Urinary bladder (tissue), 4 donors: ENCODE measurements around the gene ARHGEF3. TPM values are rescaled to one million over a fixed set of nuclear protein-coding genes. Genes with fewer than 3 reads are reported as not detected.
"Not testable (repeated sequence)": the region's sequence is repeated elsewhere in the genome, so short reads cannot be mapped to it uniquely, and the experiment has no call there.

Experiments
- DNase-seq: peaks from one replicate; pipeline ENCODE4 v3.0.0-alpha.2; 2015; ENCODE audit errors: extremely low spot score
- H3K27ac ChIP-seq: one replicate; pipeline ENCODE4 v1.5.1; 2013; ENCODE audit warnings: low read depth, mild to moderate bottlenecking, moderate library complexity
- H3K36me3 ChIP-seq: one replicate; pipeline ENCODE4 v1.6.1; 2013; ENCODE audit warnings: mild to moderate bottlenecking, moderate library complexity; ENCODE audit not compliant: insufficient read depth
- H3K4me1 ChIP-seq: one replicate; pipeline ENCODE4 v1.6.1; 2013; ENCODE audit warnings: mild to moderate bottlenecking, moderate library complexity; ENCODE audit not compliant: insufficient read depth
- H3K4me3 ChIP-seq: one replicate; pipeline ENCODE4 v1.5.1; 2013; ENCODE audit warnings: low read depth, low read length
- WGBS: extraction: QIAGEN DNeasy Blood & Tissue Kit; methylation state at CpG from one replicate; pipeline ENCODE4 v1.1.7; 2013; 5-methylcytosine and 5-hydroxymethylcytosine counted together
- polyA plus RNA-seq: library from polyadenylated mRNA; stranded (reverse); fragments of 200-250 nt; gene quantifications from one replicate; pipeline ENCODE4 v1.2.3, GENCODE V29; 2013
- total RNA-seq: library from RNA; depleted of rRNA; stranded (reverse); fragments of >200 nt; gene quantifications from one replicate; pipeline ENCODE4 v1.2.3, GENCODE V29; 2014
- donor health status: healthy with polysubstance abuse.
- donor health status: healthy.

The ARHGEF3 gene
- total and polyA plus RNA-seq, 2 donors: 22.4 to 30.1 TPM

DNA sequence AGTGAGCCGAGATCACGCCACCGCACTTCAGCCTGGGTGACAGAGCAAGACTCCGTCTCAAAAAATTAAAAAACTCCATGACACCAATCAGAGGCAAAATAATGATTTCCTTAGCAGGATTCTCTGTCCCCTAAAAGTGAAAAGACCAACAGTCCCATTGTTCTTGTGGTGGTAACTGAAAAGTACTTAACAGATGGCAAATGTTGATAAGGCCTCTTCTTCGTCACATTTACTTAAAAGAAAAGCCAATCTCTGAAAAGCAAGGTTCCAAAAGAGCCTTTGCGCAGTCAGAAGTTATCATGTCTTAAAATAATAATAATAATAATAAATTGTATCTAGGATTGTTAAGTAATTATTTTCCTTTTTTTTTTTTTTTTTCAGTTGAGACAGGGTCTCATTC, 62.7 kb downstream of the ARHGEF3 start:
- Histone ChIP-seq H3K4me3 (no peak overlapping the region), H3K27ac (no peak overlapping the region), H3K36me3 (peaks cover 8% of the 10 kb centered on the region), H3K4me1 (no peaks in the 10 kb centered on the region)
- DNase-seq: no peak
- WGBS: 96% methylated on average over 6 of the region's 6 CpGs

DNA sequence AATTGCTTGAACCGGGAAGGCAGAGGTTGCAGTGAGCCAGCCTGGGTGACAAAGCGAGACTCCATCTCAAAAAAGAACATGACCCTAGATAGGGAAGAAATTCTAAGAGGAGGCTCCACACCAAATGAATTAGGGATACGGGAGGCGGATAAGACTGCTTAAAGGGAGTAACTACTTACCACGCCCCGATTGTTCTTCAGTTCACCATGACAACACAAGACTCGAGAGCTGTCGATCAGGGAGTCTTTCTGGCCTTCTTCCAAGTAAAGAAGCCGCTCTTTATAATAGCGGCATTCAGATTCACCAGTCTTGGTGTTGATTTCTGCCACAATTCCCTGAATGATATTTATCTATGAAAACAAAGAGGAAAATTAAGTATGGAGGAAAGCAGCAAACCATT, 64.7 kb downstream of the ARHGEF3 start:
- Histone ChIP-seq H3K4me1 (no peaks in the 10 kb centered on the region), H3K27ac (no peak overlapping the region), H3K36me3 (peaks cover 4% of the 10 kb centered on the region), H3K4me3 (no peak overlapping the region)
- DNase-seq: no peak
- WGBS: 94% methylated on average over 10 of the region's 10 CpGs

GRCh38 chr3:56732109-56732508, 69.6 kb downstream of the ARHGEF3 start:
- H3K36me3 ChIP-seq: peaks cover 4% of the 10 kb centered on the region
- H3K4me1 ChIP-seq: no peaks in the 10 kb centered on the region
- H3K27ac ChIP-seq: no peak overlapping the region
- no peak for DNase-seq
- WGBS: 95% methylated on average over 8 of the region's 8 CpGs
- no peak overlapping the region for H3K4me3 ChIP-seq

DNA sequence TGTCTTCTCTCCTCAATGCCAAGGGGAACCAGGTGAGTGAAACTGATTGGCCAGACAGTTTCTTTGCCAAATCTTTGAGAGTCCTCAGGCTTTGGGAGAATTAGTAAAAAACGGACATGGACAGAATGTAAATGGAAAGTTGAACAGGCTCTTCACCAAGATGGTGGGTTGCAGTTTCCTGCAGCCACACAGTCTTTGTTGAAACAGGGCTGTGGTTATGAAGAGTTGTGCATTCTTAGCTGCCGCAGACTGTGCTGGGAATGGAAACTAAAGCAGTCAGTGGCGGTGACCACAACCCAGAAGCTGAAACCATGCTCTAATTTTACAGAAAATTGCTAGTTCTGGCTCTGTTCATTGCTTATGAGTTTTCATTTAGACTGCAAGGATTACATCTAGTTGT, 76.6 kb downstream of the ARHGEF3 start:
- Histone ChIP-seq H3K4me3 (no peak overlapping the region), H3K27ac (no peak overlapping the region), H3K36me3 (no peaks in the 10 kb centered on the region), H3K4me1 (no peaks in the 10 kb centered on the region)
- WGBS: 86% methylated on average over 3 of the region's 3 CpGs
- DNase-seq: no peak

GRCh38 chr3:56724676-56725075, 77.1 kb downstream of the ARHGEF3 start:
- no peak for DNase-seq
- no peaks in the 10 kb centered on the region for H3K4me1 ChIP-seq
- no peak overlapping the region for H3K4me3 ChIP-seq
- no peaks in the 10 kb centered on the region for H3K36me3 ChIP-seq
- H3K27ac ChIP-seq: no peak overlapping the region
- WGBS: 94% methylated on average over 3 of the region's 3 CpGs

GRCh38 chr3:56720849-56721248, 80.9 kb downstream of the ARHGEF3 start:
- DNase-seq: no peak
- Histone ChIP-seq H3K4me3 (no peak overlapping the region), H3K27ac (no peak overlapping the region), H3K36me3 (no peaks in the 10 kb centered on the region), H3K4me1 (no peaks in the 10 kb centered on the region)

GRCh38 chr3:56718809-56719208, 82.9 kb downstream of the ARHGEF3 start:
- DNase-seq, H3K27ac ChIP-seq, H3K4me3 ChIP-seq, H3K36me3 ChIP-seq, H3K4me1 ChIP-seq: not testable (repeated sequence)
- WGBS: 99% methylated on average over 21 of the region's 21 CpGs

DNA sequence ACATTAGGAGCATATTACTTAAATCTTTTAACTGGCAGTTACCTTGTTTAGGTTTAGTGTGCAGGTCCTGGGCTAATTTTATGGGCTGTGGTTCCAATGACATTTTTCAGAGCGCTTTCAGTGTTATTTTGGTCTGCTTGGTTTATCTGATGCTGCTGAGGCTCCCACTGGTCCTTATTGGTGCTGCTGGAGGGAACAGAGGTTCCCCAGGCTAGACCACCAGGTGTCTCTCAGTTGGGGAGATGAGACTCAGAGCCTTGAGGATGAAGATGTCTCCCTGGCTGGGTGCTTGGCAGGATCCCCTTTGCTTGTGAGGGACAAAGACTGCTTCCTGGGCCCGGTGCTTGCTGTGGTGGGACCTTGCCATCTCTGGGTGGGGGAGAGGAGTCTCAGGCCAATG, 90.4 kb downstream of the ARHGEF3 start:
- Histone ChIP-seq H3K4me3 (no peak overlapping the region), H3K4me1 (no peaks in the 10 kb centered on the region), H3K27ac (no peak overlapping the region), H3K36me3 (no peaks in the 10 kb centered on the region)
- WGBS: 91% methylated on average over 2 of the region's 2 CpGs
- no peak for DNase-seq

DNA sequence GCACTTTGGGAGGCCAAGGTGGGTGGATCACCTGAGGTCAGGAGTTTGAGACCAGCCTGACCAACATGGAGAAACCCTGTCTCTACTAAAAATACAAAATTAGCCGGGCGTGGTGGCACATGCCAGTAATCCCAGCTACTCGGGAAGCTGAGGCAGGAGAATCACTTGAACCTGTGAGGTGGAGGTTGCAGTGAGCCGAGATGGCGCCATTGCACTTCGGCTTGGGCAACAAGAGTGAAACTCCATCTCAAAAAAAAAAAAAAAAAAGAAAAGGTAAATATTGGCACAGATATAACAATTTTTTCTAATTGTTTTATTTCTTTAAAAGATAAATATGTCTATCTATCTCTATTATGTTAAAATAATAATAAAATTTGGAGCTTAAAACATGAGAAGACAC, 94.3 kb downstream of the ARHGEF3 start:
- not testable (repeated sequence) for H3K27ac ChIP-seq, H3K4me3 ChIP-seq, H3K4me1 ChIP-seq, H3K36me3 ChIP-seq, DNase-seq
- 92% methylated on average over 6 of the region's 6 CpGs for WGBS

GRCh38 chr3:56706629-56707028, 95.1 kb downstream of the ARHGEF3 start:
- no peak for DNase-seq
- Histone ChIP-seq H3K27ac (no peak overlapping the region), H3K4me3 (no peak overlapping the region), H3K36me3 (no peaks in the 10 kb centered on the region), H3K4me1 (no peaks in the 10 kb centered on the region)

DNA sequence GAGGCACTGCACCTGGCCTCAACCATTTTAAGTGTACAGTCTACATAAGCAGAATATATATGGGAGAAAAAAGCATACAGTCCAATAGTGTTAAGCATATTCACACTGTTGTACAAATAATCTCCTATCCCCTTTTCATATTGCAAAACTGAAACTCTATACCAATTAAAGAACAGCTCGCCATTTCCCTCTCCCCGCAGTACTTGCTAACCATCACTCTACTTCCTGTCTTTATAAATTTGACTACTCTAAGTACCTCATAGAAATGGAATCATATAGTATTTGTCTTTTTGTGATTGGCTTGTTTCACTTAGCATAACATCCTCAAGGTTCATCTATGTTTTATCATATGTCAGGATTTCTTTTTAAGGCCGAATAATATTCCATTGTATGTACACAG, 97.0 kb downstream of the ARHGEF3 start:
- 92% methylated on average over 3 of the region's 3 CpGs for WGBS
- Histone ChIP-seq H3K4me1 (no peaks in the 10 kb centered on the region), H3K27ac (no peak overlapping the region), H3K36me3 (no peaks in the 10 kb centered on the region), H3K4me3 (no peak overlapping the region)
- DNase-seq: no peak

GRCh38 chr3:56702490-56703315, 99.0 kb downstream of the ARHGEF3 start:
- no peak overlapping the region for H3K4me3 ChIP-seq
- H3K27ac ChIP-seq: no peak overlapping the region
- WGBS: 15% methylated on average over 5 of the region's 5 CpGs
- DNase-seq: peak; percentile 48
- H3K36me3 ChIP-seq: no peaks in the 10 kb centered on the region
- no peaks in the 10 kb centered on the region for H3K4me1 ChIP-seq

- 72% methylated on average over 4 of the region's 4 CpGs for WGBS
- Histone ChIP-seq H3K4me3 (no peak overlapping the region), H3K4me1 (no peaks in the 10 kb centered on the region), H3K27ac (no peak overlapping the region), H3K36me3 (no peaks in the 10 kb centered on the region)
- no peak for DNase-seq
Measured at GRCh38 chr3:56700151-56700550, 101.6 kb downstream of the ARHGEF3 start.

- H3K36me3 ChIP-seq: no peaks in the 10 kb centered on the region
- WGBS: 60% methylated on average over 4 of the region's 4 CpGs
- H3K27ac ChIP-seq: no peak overlapping the region
- H3K4me3 ChIP-seq: no peak overlapping the region
- no peaks in the 10 kb centered on the region for H3K4me1 ChIP-seq
- DNase-seq: no peak
Measured at GRCh38 chr3:56694867-56695683, 106.7 kb downstream of the ARHGEF3 start.
